GM19025 (cell line): ENCODE results near the gene GOLGA3.
"Not testable (repeated sequence)": the region's sequence is repeated elsewhere in the genome, so short reads cannot be mapped to it uniquely, and the experiment has no call there.

Source experiments
- ATAC-seq: cut with Tn5 transposase; IDR thresholded peaks from one replicate; pipeline ENCODE4 v1.9.1; 2021; ENCODE audit warnings: mild to moderate bottlenecking, low read depth, moderate library complexity; ENCODE audit not compliant: unreplicated experiment

GOLGA3 gene

GRCh38 chr12:132813443-132813842, 15.2 kb downstream of the GOLGA3 start:
- no peak for ATAC-seq

GRCh38 chr12:132812631-132813305, 15.9 kb downstream of the GOLGA3 start:
- no peak for ATAC-seq

- not testable (repeated sequence) for ATAC-seq
Measured at GRCh38 chr12:132809391-132809790, 19.3 kb downstream of the GOLGA3 start.

- ATAC-seq, result no peak
Measured at GRCh38 chr12:132807295-132808092, 21.2 kb downstream of the GOLGA3 start.

- no peak for ATAC-seq
Measured at GRCh38 chr12:132806857-132807256, 21.8 kb downstream of the GOLGA3 start.

- ATAC-seq, result no peak
Measured at GRCh38 chr12:132804426-132804861, 24.2 kb downstream of the GOLGA3 start.

- no peak for ATAC-seq
Measured at GRCh38 chr12:132803888-132804287, 24.8 kb downstream of the GOLGA3 start.

GRCh38 chr12:132803125-132803524, 25.5 kb downstream of the GOLGA3 start:
- ATAC-seq, result no peak

- ATAC-seq, result no peak
Measured at GRCh38 chr12:132801741-132802140, 26.9 kb downstream of the GOLGA3 start.

- no peak for ATAC-seq
Measured at GRCh38 chr12:132798836-132799235, 29.8 kb downstream of the GOLGA3 start.

GRCh38 chr12:132797820-132798570, 30.7 kb downstream of the GOLGA3 start:
- ATAC-seq, result no peak

- no peak for ATAC-seq
Measured at GRCh38 chr12:132795847-132796246, 32.8 kb downstream of the GOLGA3 start.

- not testable (repeated sequence) for ATAC-seq
Measured at GRCh38 chr12:132791940-132792339, 36.7 kb downstream of the GOLGA3 start.

- ATAC-seq, result no peak
Measured at GRCh38 chr12:132789099-132789471, 39.6 kb downstream of the GOLGA3 start.

- no peak for ATAC-seq
Measured at GRCh38 chr12:132788375-132789098, 40.1 kb downstream of the GOLGA3 start.

GRCh38 chr12:132787877-132788276, 40.8 kb downstream of the GOLGA3 start:
- ATAC-seq, result no peak

- ATAC-seq, result no peak
Measured at GRCh38 chr12:132786192-132786591, 42.5 kb downstream of the GOLGA3 start.

- ATAC-seq, result no peak
Measured at GRCh38 chr12:132784580-132784979, 44.1 kb downstream of the GOLGA3 start.

GRCh38 chr12:132783917-132784531, 44.6 kb downstream of the GOLGA3 start:
- ATAC-seq, result no peak

GRCh38 chr12:132781938-132782337, 46.7 kb downstream of the GOLGA3 start:
- no peak for ATAC-seq
